ENCODE measurements around the gene AGAP3. TPM values are rescaled to one million over a fixed set of nuclear protein-coding genes. Genes with fewer than 3 reads are reported as not detected.

AGAP3 gene
- polyA plus RNA-seq, 1 of the 3 experiments (the other 2 are of a cell fraction): 126 TPM

DNA sequence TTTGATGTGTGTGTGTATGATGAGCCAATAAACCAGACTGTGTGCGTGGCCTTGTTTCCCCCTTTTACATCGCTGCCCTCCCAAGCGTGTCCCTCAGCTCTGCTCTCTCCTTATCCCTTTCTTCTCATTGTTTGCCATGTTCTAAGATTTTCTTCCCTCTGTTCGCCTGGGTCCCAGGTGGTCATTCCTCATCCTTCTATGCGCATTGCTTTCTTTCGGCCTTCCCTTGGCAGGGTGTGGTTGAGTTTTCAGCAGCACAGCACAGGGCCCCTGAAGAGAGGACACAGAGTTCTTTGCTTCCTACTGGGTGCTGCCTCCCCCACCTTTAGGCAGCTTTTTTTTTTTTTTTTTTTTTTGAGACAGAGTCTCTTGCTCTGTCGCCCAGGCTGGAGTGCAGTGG lies 58.1 kb downstream of the AGAP3 start:
- no peaks in the 10 kb centered on the region for H4K20me1 ChIP-seq (ENCODE audit: insufficient read depth)

More for the DNA sequence above, 58.1 kb downstream of the AGAP3 start:
- POLR2A ChIA-PET: no interaction called here
- Histone ChIP-seq H3K9ac (no peak overlapping the region), H3K4me3 (ENCODE audit: low read depth in 2 of 2, low read length in 1 of 2) (no peak overlapping the region), H3K36me3 (replicated peaks in 1 of 2; ENCODE audit: control insufficient read depth in 1 of 2, insufficient read depth in 2 of 2, low read length in 1 of 2) (peaks cover 29 to 54% of the 10 kb centered on the region in 2 experiments), H3K4me1 (ENCODE audit: control insufficient read depth in 1 of 2, insufficient read depth in 2 of 2, low read depth in 1 of 2, low read length in 1 of 2) (peaks cover 0 to 12% of the 10 kb centered on the region in 2 experiments; a peak in 1 of 4 replicates), H3K79me2 (ENCODE audit: insufficient read depth) (no peaks in the 10 kb centered on the region), H3K9me2 (no peaks in the 10 kb centered on the region), H3K4me2 (no peak overlapping the region), H3F3A (replicated peaks; ENCODE audit: insufficient read depth) (peaks cover 13% of the 10 kb centered on the region), H2AFZ (ENCODE audit: low read depth) (no peak overlapping the region), H3K9me3 (no peaks in the 10 kb centered on the region), H3K27me3 (ENCODE audit: insufficient read depth) (no peaks in the 10 kb centered on the region), H3K27ac (ENCODE audit: low read depth in 2 of 2, low read length in 1 of 2) (no peak overlapping the region)
- CTCF ChIA-PET: interaction anchor here (5.3 to 8.9 kb wide), 2 partner anchors 19 to 20 kb away, joined by 28 to 149 read pairs; partner anchors contain the start of gene GBX1
- 96% methylated on average over 7 of the region's 7 CpGs for WGBS (ENCODE audit: low lambda C conversion rate)
- no peak for TF ChIP-seq EZH2phosphoT487 (IDR thresholded peaks at IDR 0.05; ENCODE audit: borderline replicate concordance, low read depth)
- no peak for TF ChIP-seq TAF1 (IDR thresholded peaks at IDR 0.05; ENCODE audit: borderline replicate concordance, low read depth, low read length)
- TF ChIP-seq RCOR1 (IDR thresholded peaks at IDR 0.05; ENCODE audit: low read length): no peak
- no peak for TF ChIP-seq TEAD4 (IDR thresholded peaks at IDR 0.05; ENCODE audit: borderline replicate concordance, insufficient read depth)
- TF ChIP-seq RAD21 (IDR thresholded peaks at IDR 0.05; ENCODE audit: low read length): no peak
- TF ChIP-seq RXRA (IDR thresholded peaks at IDR 0.05; ENCODE audit: borderline replicate concordance, low read depth): no peak
- TF ChIP-seq RFX5 (IDR thresholded peaks at IDR 0.05; ENCODE audit: low read length): no peak
- TF ChIP-seq GATA2 (CRISPR knock-in tag; IDR thresholded peaks at IDR 0.05): no peak
- no peak for TF ChIP-seq REST (IDR thresholded peaks at IDR 0.05; ENCODE audit: low read depth, low read length)
- no peak for TF ChIP-seq CTCF (IDR thresholded peaks at IDR 0.05)
- TF ChIP-seq JUND (IDR thresholded peaks at IDR 0.05): no peak
- TF ChIP-seq GABPA (IDR thresholded peaks at IDR 0.05; ENCODE audit: low read depth): no peak
- no peak for TF ChIP-seq NRF1 (IDR thresholded peaks at IDR 0.05; ENCODE audit: low read depth, low read length)
- TF ChIP-seq YY1 (IDR thresholded peaks at IDR 0.05; ENCODE audit: low read depth): no peak
- DNase-seq: no peak

Data from SK-N-SH (cell line).